Activated T-cell treated with anti-CD3 and anti-CD28 coated beads, Interleukin-2, amount 50 U/mL, for 4 hours (primary cell): Measurements from ENCODE around the gene DMRT1. TPM values are rescaled to one million over a fixed set of nuclear protein-coding genes. Genes with fewer than 3 reads are reported as not detected.
A peak's percentile ranks its signal among the peaks of the same experiment; 100 is the strongest.

Source experiments
- ATAC-seq, 2 donors: fragments of 200-7000 bp; cut with Tn5 transposase; one replicate each; pipeline ENCODE4 v1.10.0; 2021
- DNase-seq: peaks from one replicate; pipeline ENCODE4 v3.0.0-alpha.2; 2020
- H3K27me3 Mint-ChIP-seq: one replicate; pipeline ENCODE4 v1.8.0; 2021; ENCODE audit warnings: low read depth, mixed read lengths
- H3K36me3 Mint-ChIP-seq: one replicate; pipeline ENCODE4 v1.8.0; 2022; ENCODE audit warnings: mixed read lengths; ENCODE audit not compliant: insufficient read depth
- H3K4me1 Mint-ChIP-seq: one replicate; pipeline ENCODE4 v1.8.0; 2021; ENCODE audit warnings: low read depth, mixed read lengths
- H3K4me3 Mint-ChIP-seq: one replicate; pipeline ENCODE4 v1.8.0; 2021; ENCODE audit warnings: mild to moderate bottlenecking, moderate library complexity, mixed read lengths
- H3K9me3 Mint-ChIP-seq: one replicate; pipeline ENCODE4 v1.8.0; 2021; ENCODE audit warnings: mixed read lengths
- total RNA-seq, 3 donors: library from RNA; stranded (reverse); gene quantifications; one replicate each; pipeline ENCODE4 v1.2.1, GENCODE V29; 2021

DMRT1 gene
- not detected for total RNA-seq

GRCh38 chr9:841371-842209 is at the start of gene DMRT1:
DMRT1 (plus strand) TSS chr9:841697; CDS start chr9:841839, 142 bp downstream.
- peak in 1 of 2 donors; percentile 34 for ATAC-seq
- H3K27me3 Mint-ChIP-seq = peaks cover 64% of the 10 kb centered on the region
- H3K4me1 Mint-ChIP-seq = peaks cover 12% of the 10 kb centered on the region
- no peak for DNase-seq
- no peaks in the 10 kb centered on the region for H3K36me3 Mint-ChIP-seq
- no peaks in the 10 kb centered on the region for H3K9me3 Mint-ChIP-seq
- no peak within 1 kb of the TSS for H3K4me3 Mint-ChIP-seq

- Mint-ChIP-seq H3K9me3 (no peaks in the 10 kb centered on the region), H3K4me3 (no peak overlapping the region), H3K36me3 (no peaks in the 10 kb centered on the region), H3K4me1 (no peaks in the 10 kb centered on the region), H3K27me3 (no peaks in the 10 kb centered on the region)
- ATAC-seq (no peak), DNase-seq (no peak)
Observed at GRCh38 chr9:792331-793260, 48.9 kb upstream of the DMRT1 start.

- ATAC-seq (no peak), DNase-seq (no peak)
- no peaks in the 10 kb centered on the region for H3K4me1 Mint-ChIP-seq
- no peaks in the 10 kb centered on the region for H3K9me3 Mint-ChIP-seq
- no peak overlapping the region for H3K4me3 Mint-ChIP-seq
- no peaks in the 10 kb centered on the region for H3K27me3 Mint-ChIP-seq
- no peaks in the 10 kb centered on the region for H3K36me3 Mint-ChIP-seq
Observed at GRCh38 chr9:794386-794785, 47.1 kb upstream of the DMRT1 start.

- Mint-ChIP-seq H3K4me3 (no peak overlapping the region), H3K36me3 (no peaks in the 10 kb centered on the region), H3K27me3 (peaks cover 2% of the 10 kb centered on the region), H3K9me3 (no peaks in the 10 kb centered on the region), H3K4me1 (no peaks in the 10 kb centered on the region)
- ATAC-seq (no peak), DNase-seq (no peak)
Observed at GRCh38 chr9:795869-796268, 45.6 kb upstream of the DMRT1 start.

GRCh38 chr9:800591-801150 is 40.8 kb upstream of the DMRT1 start:
- H3K9me3 Mint-ChIP-seq = no peaks in the 10 kb centered on the region
- ATAC-seq (no peak), DNase-seq (no peak)
- H3K27me3 Mint-ChIP-seq = peaks cover 7% of the 10 kb centered on the region
- H3K36me3 Mint-ChIP-seq = no peaks in the 10 kb centered on the region
- no peak overlapping the region for H3K4me3 Mint-ChIP-seq
- H3K4me1 Mint-ChIP-seq = no peaks in the 10 kb centered on the region

- no peaks in the 10 kb centered on the region for H3K4me1 Mint-ChIP-seq
- no peak overlapping the region for H3K4me3 Mint-ChIP-seq
- no peaks in the 10 kb centered on the region for H3K9me3 Mint-ChIP-seq
- no peak for ATAC-seq
- no peaks in the 10 kb centered on the region for H3K36me3 Mint-ChIP-seq
- DNase-seq = no peak
- H3K27me3 Mint-ChIP-seq = peaks cover 7% of the 10 kb centered on the region
Observed at GRCh38 chr9:801399-802071, 40.0 kb upstream of the DMRT1 start.

GRCh38 chr9:804026-804425 is 37.5 kb upstream of the DMRT1 start:
- ATAC-seq (no peak), DNase-seq (no peak)
- H3K4me1 Mint-ChIP-seq = no peaks in the 10 kb centered on the region
- no peaks in the 10 kb centered on the region for H3K9me3 Mint-ChIP-seq
- peaks cover 7% of the 10 kb centered on the region for H3K27me3 Mint-ChIP-seq
- no peak overlapping the region for H3K4me3 Mint-ChIP-seq
- H3K36me3 Mint-ChIP-seq = no peaks in the 10 kb centered on the region

GRCh38 chr9:805151-805550 is 36.3 kb upstream of the DMRT1 start:
- peaks cover 7% of the 10 kb centered on the region for H3K27me3 Mint-ChIP-seq
- H3K36me3 Mint-ChIP-seq = no peaks in the 10 kb centered on the region
- H3K4me3 Mint-ChIP-seq = no peak overlapping the region
- ATAC-seq (no peak), DNase-seq (no peak)
- no peaks in the 10 kb centered on the region for H3K4me1 Mint-ChIP-seq
- H3K9me3 Mint-ChIP-seq = no peaks in the 10 kb centered on the region

- no peaks in the 10 kb centered on the region for H3K36me3 Mint-ChIP-seq
- H3K27me3 Mint-ChIP-seq = peaks cover 4% of the 10 kb centered on the region
- ATAC-seq = no peak
- H3K4me3 Mint-ChIP-seq = no peak overlapping the region
- H3K9me3 Mint-ChIP-seq = no peaks in the 10 kb centered on the region
- DNase-seq = no peak
- no peaks in the 10 kb centered on the region for H3K4me1 Mint-ChIP-seq
Observed at GRCh38 chr9:806285-807156, 35.0 kb upstream of the DMRT1 start.

- DNase-seq (no peak), ATAC-seq (no peak)
- Mint-ChIP-seq H3K4me1 (no peaks in the 10 kb centered on the region), H3K9me3 (no peaks in the 10 kb centered on the region), H3K4me3 (no peak overlapping the region), H3K36me3 (no peaks in the 10 kb centered on the region), H3K27me3 (peaks cover 3% of the 10 kb centered on the region)
Observed at GRCh38 chr9:811106-811531, 30.4 kb upstream of the DMRT1 start.

GRCh38 chr9:818958-819357 is 22.5 kb upstream of the DMRT1 start:
- DNase-seq (no peak), ATAC-seq (no peak)
- no peaks in the 10 kb centered on the region for H3K9me3 Mint-ChIP-seq
- peaks cover 6% of the 10 kb centered on the region for H3K27me3 Mint-ChIP-seq
- H3K4me3 Mint-ChIP-seq = no peak overlapping the region
- peaks cover 5% of the 10 kb centered on the region for H3K4me1 Mint-ChIP-seq
- no peaks in the 10 kb centered on the region for H3K36me3 Mint-ChIP-seq

GRCh38 chr9:826500-827280 is 14.8 kb upstream of the DMRT1 start:
- DNase-seq = no peak
- no peaks in the 10 kb centered on the region for H3K4me1 Mint-ChIP-seq
- no peaks in the 10 kb centered on the region for H3K36me3 Mint-ChIP-seq
- H3K4me3 Mint-ChIP-seq = no peak overlapping the region
- ATAC-seq = no peak
- H3K9me3 Mint-ChIP-seq = no peaks in the 10 kb centered on the region
- H3K27me3 Mint-ChIP-seq = no peaks in the 10 kb centered on the region

GRCh38 chr9:840343-840742 is 1.2 kb upstream of the DMRT1 start:
- ATAC-seq (no peak), DNase-seq (no peak)
- Mint-ChIP-seq H3K27me3 (peaks cover 55% of the 10 kb centered on the region), H3K4me3 (no peak overlapping the region), H3K4me1 (peaks cover 12% of the 10 kb centered on the region), H3K36me3 (no peaks in the 10 kb centered on the region), H3K9me3 (no peaks in the 10 kb centered on the region)
